Ascending aorta (tissue), 2 donors: Measurements from ENCODE around the gene MARCHF11. TPM values are rescaled to one million over a fixed set of nuclear protein-coding genes. Genes with fewer than 3 reads are reported as not detected.

Experiments used
- DNase-seq, 2 donors: peaks; one replicate each; pipeline ENCODE4 v3.0.0-alpha.2; 2019; ENCODE audit warnings: low spot score in 2 of 2
- H3K27ac ChIP-seq, 2 donors: fragments of 200-600 bp; sonication (generic); one replicate each; pipeline ENCODE4 v1.5.1; 2016 to 2017; ENCODE audit warnings: mild to moderate bottlenecking in 1 of 2
- H3K27me3 ChIP-seq: fragments of 200-600 bp; sonication (generic); one replicate; pipeline ENCODE4 v1.5.1; 2017
- H3K36me3 ChIP-seq, 2 donors: fragments of 200-600 bp; sonication (generic); one replicate each; pipeline ENCODE4 v1.5.1; 2016
- H3K4me1 ChIP-seq, 2 donors: fragments of 200-600 bp; sonication (generic); one replicate each; pipeline ENCODE4 v1.5.1; 2016 to 2017; ENCODE audit warnings: mild to moderate bottlenecking in 1 of 2
- H3K4me3 ChIP-seq, 2 donors: fragments of 200-600 bp; sonication (generic); one replicate each; pipeline ENCODE4 v1.5.1; 2016 to 2017; ENCODE audit warnings: mild to moderate bottlenecking in 1 of 2
- H3K9me3 ChIP-seq, 2 donors: fragments of 200-600 bp; sonication (generic); one replicate each; pipeline ENCODE4 v1.5.1; 2016
- CTCF ChIP-seq, 3 experiments: fragments of 200-600 bp in 2 of 3; fragments of 450-650 bp in 1 of 3; sonication (generic) in 2 of 3; IDR thresholded peaks; one replicate each; pipeline ENCODE4 v1.5.1; 2016 to 2019; ENCODE audit warnings: antibody characterized with exemption in 3 of 3, mild to moderate bottlenecking in 1 of 3, moderate library complexity in 1 of 3
- intact Hi-C: fragments of 100-400 bp; cut with DNase I; formaldehyde crosslinking; loops from one replicate; pipeline ENCODE4 v1.15.1; 2023
- total RNA-seq: library from RNA; depleted of rRNA; stranded (reverse); fragments of >200 nt; gene quantifications from one replicate; pipeline ENCODE4 v1.1.0, GENCODE V29; 2016

MARCHF11 gene
- total RNA-seq, 1 donor from 2014 or later, result not detected

DNA sequence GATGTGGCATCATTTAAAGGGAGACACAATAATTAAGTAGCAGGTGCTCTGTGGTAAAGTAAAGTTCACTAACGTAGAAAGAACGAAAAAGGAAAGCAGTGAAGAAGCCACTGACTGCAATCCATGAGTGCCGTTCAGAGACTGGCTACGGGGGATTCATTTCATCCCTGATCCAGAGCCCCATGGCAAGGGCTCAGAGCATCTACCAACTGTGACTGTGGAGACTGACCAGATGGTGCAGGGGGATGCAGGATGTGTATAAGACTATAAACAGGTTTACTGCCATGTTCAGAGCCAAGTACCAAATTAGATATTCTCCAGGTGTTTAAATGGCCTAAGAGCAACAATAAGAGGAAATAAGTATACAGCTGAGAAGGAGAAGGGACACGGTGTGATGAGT lies 47.7 kb downstream of the MARCHF11 start:
- Histone ChIP-seq H3K27ac (no peak overlapping the region), H3K9me3 (no peaks in the 10 kb centered on the region), H3K36me3 (no peaks in the 10 kb centered on the region), H3K4me1 (no peaks in the 10 kb centered on the region), H3K4me3 (no peak overlapping the region), H3K27me3 (no peaks in the 10 kb centered on the region)
- TF ChIP-seq CTCF (IDR thresholded peaks at IDR 0.05), result no peak
- DNase-seq, result no peak
- intact Hi-C loops, result no loop called here

GRCh38 chr5:16128944-16129343 lies 50.6 kb downstream of the MARCHF11 start:
- no peak for DNase-seq
- Histone ChIP-seq H3K27ac (no peak overlapping the region), H3K36me3 (no peaks in the 10 kb centered on the region), H3K9me3 (no peaks in the 10 kb centered on the region), H3K27me3 (no peaks in the 10 kb centered on the region), H3K4me3 (no peak overlapping the region), H3K4me1 (no peaks in the 10 kb centered on the region)
- intact Hi-C loops, result no loop called here
- TF ChIP-seq CTCF (IDR thresholded peaks at IDR 0.05), result no peak

DNA sequence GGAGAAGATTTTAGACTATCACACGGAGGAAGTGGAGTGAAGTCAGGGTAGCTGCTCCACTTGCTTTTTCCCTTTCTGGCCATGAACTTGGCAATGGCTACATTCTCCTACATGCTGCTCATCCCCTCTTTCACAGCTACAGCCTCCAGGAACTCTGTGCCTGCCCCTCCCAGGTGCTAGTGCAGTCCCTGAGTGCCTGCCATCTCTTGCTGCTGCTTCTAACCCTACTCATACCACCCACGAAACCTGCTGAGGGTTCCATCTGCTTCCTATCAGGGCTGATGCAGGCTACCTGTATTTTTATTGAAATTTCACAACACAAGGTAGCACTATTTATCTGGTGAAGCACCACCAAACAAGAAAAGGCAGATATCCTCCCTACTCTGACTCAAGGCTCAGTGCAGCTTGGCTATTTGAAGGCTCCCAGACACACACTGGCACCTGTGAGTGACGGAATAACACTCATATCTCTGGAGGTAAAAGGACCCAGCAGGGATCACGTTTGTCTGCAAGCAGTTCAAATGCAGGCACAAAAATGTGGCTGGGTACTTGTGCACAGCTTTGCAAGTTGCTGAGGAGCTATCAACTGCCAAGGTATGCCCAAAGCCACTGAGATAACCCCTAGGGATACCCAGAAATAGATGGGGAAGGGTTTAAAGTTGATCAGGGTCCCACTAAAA lies 51.6 kb downstream of the MARCHF11 start:
- no peaks in the 10 kb centered on the region for H3K4me1 ChIP-seq
- DNase-seq, result no peak
- no peak for TF ChIP-seq CTCF (IDR thresholded peaks at IDR 0.05)
- H3K9me3 ChIP-seq, result no peaks in the 10 kb centered on the region
- intact Hi-C loops, result no loop called here
- no peaks in the 10 kb centered on the region for H3K27me3 ChIP-seq
- H3K27ac ChIP-seq, result no peak overlapping the region
- H3K36me3 ChIP-seq, result no peaks in the 10 kb centered on the region
- no peak overlapping the region for H3K4me3 ChIP-seq

DNA sequence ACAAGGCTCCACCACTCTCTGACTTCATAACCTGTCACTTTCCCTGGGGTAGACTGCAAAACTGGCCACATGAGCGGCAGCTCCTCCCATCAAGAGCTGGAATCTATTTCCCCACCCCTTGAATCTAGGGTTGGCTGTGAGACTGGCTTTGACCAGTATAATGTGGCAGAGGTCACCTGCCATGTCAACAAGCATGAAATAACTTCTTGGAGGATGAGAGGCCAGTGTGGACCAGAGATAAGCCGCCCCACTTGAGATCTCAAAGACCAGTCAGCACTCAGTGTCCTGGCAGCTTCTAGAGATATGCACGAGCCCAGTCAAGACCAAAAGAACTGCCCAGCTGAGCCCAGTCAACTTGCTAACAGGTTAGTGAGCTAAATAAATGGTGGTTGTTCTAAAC lies 59.0 kb downstream of the MARCHF11 start:
- Histone ChIP-seq H3K9me3 (no peaks in the 10 kb centered on the region), H3K36me3 (no peaks in the 10 kb centered on the region), H3K4me3 (no peak overlapping the region), H3K27me3 (no peaks in the 10 kb centered on the region), H3K27ac (no peak overlapping the region), H3K4me1 (no peaks in the 10 kb centered on the region)
- intact Hi-C loops, result no loop called here
- DNase-seq, result no peak
- TF ChIP-seq CTCF (IDR thresholded peaks at IDR 0.05), result no peak

DNA sequence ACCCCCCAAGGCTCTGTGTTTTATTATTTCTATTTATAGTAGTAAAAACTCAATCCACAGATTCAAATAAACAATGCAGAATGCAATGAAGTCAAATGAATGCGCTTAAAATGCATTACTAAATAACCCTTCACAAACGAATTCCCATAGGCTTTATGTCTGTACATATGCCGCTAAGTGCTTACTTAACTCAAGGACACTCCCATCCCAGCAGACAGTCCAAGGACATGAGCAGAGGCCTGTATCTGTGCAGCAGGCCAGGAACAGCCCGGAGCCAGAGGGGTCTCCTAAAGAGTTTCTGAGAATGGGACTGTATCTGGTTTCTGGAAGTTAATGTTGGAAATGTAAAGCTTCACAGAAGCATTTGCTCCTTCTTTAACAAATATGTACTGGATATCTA lies 59.8 kb downstream of the MARCHF11 start:
- Histone ChIP-seq H3K27ac (no peak overlapping the region), H3K36me3 (no peaks in the 10 kb centered on the region), H3K27me3 (no peaks in the 10 kb centered on the region), H3K4me3 (no peak overlapping the region), H3K9me3 (no peaks in the 10 kb centered on the region), H3K4me1 (no peaks in the 10 kb centered on the region)
- intact Hi-C loops, result no loop called here
- DNase-seq, result no peak
- TF ChIP-seq CTCF (IDR thresholded peaks at IDR 0.05), result no peak

- TF ChIP-seq CTCF (IDR thresholded peaks at IDR 0.05), result no peak
- Histone ChIP-seq H3K4me3 (no peak overlapping the region), H3K27ac (no peak overlapping the region), H3K4me1 (no peaks in the 10 kb centered on the region), H3K9me3 (no peaks in the 10 kb centered on the region), H3K36me3 (no peaks in the 10 kb centered on the region), H3K27me3 (no peaks in the 10 kb centered on the region)
- intact Hi-C loops, result no loop called here
- no peak for DNase-seq
Observed at GRCh38 chr5:16115140-16115539, 64.5 kb downstream of the MARCHF11 start.
